H1 (cell line): Measurements from ENCODE around the gene HMGN3. TPM values are rescaled to one million over a fixed set of nuclear protein-coding genes. Genes with fewer than 3 reads are reported as not detected.

Source experiments
- CTCF ChIA-PET: fragments of 300-600 bp; sonication (Branson Sonifier 250); formaldehyde crosslinking; loops from one replicate; lab custom pipeline; 2021; ENCODE audit not compliant: partially characterized antibody; lab: Charles Lee
- POLR2A ChIA-PET: fragments of 300-600 bp; sonication (Branson Sonifier 250); formaldehyde crosslinking; loops from one replicate; lab custom pipeline; 2021; ENCODE audit warnings: inconsistent platforms; ENCODE audit not compliant: partially characterized antibody; lab: Charles Lee
- DNase-seq, 2 experiments: peaks; one replicate each; pipeline versions ENCODE4 v3.0.0 to v3.0.0-alpha.2; 2010 to 2022; ENCODE audit warnings: low spot score in 2 of 2, low read depth in 1 of 2, mixed read lengths in 1 of 2
- FAIRE-seq: peaks from 2 replicates; lab custom pipeline; 2011; peaks lifted over from hg19 to GRCh38; lab: Jason Lieb, UNC
- H2AFZ ChIP-seq: 2 replicates; pipeline ENCODE4 v1.8.1; 2012; ENCODE audit warnings: low read length, inconsistent platforms
- H2AK5ac ChIP-seq: 2 replicates; pipeline ENCODE4 v1.6.1; 2013; ENCODE audit warnings: low read depth, low read length
- H2BK120ac ChIP-seq: replicated peaks from 2 replicates; pipeline ENCODE3; 2013; ENCODE audit warnings: low read depth, low read length, inconsistent platforms
- H2BK12ac ChIP-seq: 2 replicates; pipeline ENCODE4 v1.6.1; 2013; ENCODE audit warnings: low read depth, low read length
- H2BK15ac ChIP-seq: 2 replicates; pipeline ENCODE4 v1.6.1; 2013; ENCODE audit warnings: low read length
- H2BK20ac ChIP-seq: 2 replicates; pipeline ENCODE4 v1.6.1; 2013; ENCODE audit warnings: low read length
- H2BK5ac ChIP-seq: 2 replicates; pipeline ENCODE4 v1.6.1; 2013; ENCODE audit warnings: low read depth, low read length
- H3K14ac ChIP-seq: 2 replicates; pipeline ENCODE4 v1.6.1; 2013; ENCODE audit warnings: inconsistent platforms; ENCODE audit not compliant: insufficient read length
- H3K18ac ChIP-seq: 2 replicates; pipeline ENCODE4 v1.6.1; 2013; ENCODE audit warnings: low read length; ENCODE audit errors: extremely low read depth
- H3K23ac ChIP-seq: 2 replicates; pipeline ENCODE4 v1.6.1; 2013; ENCODE audit warnings: inconsistent platforms; ENCODE audit not compliant: insufficient read length
- H3K23me2 ChIP-seq: 2 replicates; pipeline ENCODE4 v1.6.1; 2013; ENCODE audit warnings: low read depth, low read length
- H3K27ac ChIP-seq: 2 replicates; pipeline ENCODE4 v1.6.1; 2011; ENCODE audit warnings: low read depth, low read length, inconsistent platforms
- H3K27me3 ChIP-seq, 4 experiments: replicated peaks in 1 of 4; 1 replicate in 1 of 4; 2 replicates in 3 of 4; pipeline versions ENCODE4 v1.6.1 to v1.8.1; 2011 to 2013; ENCODE audit warnings: low read length in 3 of 4, mild to moderate bottlenecking in 3 of 4, inconsistent platforms in 2 of 4, mixed read lengths in 2 of 4, moderate library complexity in 1 of 4; ENCODE audit not compliant: control insufficient read depth in 3 of 4, insufficient read depth in 3 of 4; ENCODE audit errors: extremely low read depth in 1 of 4
- H3K36me3 ChIP-seq, 4 experiments: 2 replicates each; pipeline versions ENCODE4 v1.6.1 to v1.8.1; 2011 to 2013; ENCODE audit warnings: mild to moderate bottlenecking in 4 of 4, low read length in 3 of 4, moderate library complexity in 2 of 4, control low read depth in 1 of 4, inconsistent platforms in 1 of 4; ENCODE audit not compliant: insufficient read depth in 4 of 4, control insufficient read depth in 2 of 4
- H3K4ac ChIP-seq: replicated peaks from 2 replicates; pipeline ENCODE3; 2013; ENCODE audit warnings: low read length, low read depth, mixed read lengths, inconsistent platforms; ENCODE audit not compliant: insufficient read length
- H3K4me1 ChIP-seq, 4 experiments: replicated peaks in 1 of 4; 1 replicate in 1 of 4; 2 replicates in 3 of 4; pipeline versions ENCODE4 v1.6.1 to v1.8.1; 2011 to 2013; ENCODE audit warnings: low read length in 3 of 4, inconsistent platforms in 2 of 4, mixed read lengths in 1 of 4; ENCODE audit not compliant: insufficient read depth in 4 of 4, control insufficient read depth in 3 of 4
- H3K4me2 ChIP-seq, 2 experiments: 2 replicates each; pipeline versions ENCODE4 v1.6.1 to v1.8.1; 2011 to 2013; ENCODE audit warnings: low read depth in 2 of 2, low read length in 2 of 2, control low read depth in 1 of 2, inconsistent platforms in 1 of 2, mild to moderate bottlenecking in 1 of 2; ENCODE audit not compliant: insufficient read depth in 1 of 2
- H3K4me3 ChIP-seq, 4 experiments: fragments of 200-600, 300-600 bp in 1 of 4; sonication (generic), shearing (Covaris generic), sonication (Bioruptor Twin) in 1 of 4; 2 replicates each; pipeline versions ENCODE4 v1.5.1 to v1.8.1; 2011 to 2016; ENCODE audit warnings: low read length in 4 of 4, low read depth in 3 of 4, control low read depth in 2 of 4, inconsistent platforms in 2 of 4, mild to moderate bottlenecking in 2 of 4, mixed read lengths in 1 of 4, moderate library complexity in 1 of 4; ENCODE audit not compliant: insufficient read depth in 2 of 4; ENCODE audit errors: extremely low read depth in 1 of 4
- H3K56ac ChIP-seq: replicated peaks from 2 replicates; pipeline ENCODE3; 2013; ENCODE audit warnings: low read depth, mild to moderate bottlenecking, mixed read lengths, low read length, inconsistent platforms; ENCODE audit not compliant: insufficient read length
- H3K79me1 ChIP-seq: 2 replicates; pipeline ENCODE4 v1.6.1; 2013; ENCODE audit warnings: low read depth, low read length, control low read depth
- H3K79me2 ChIP-seq, 2 experiments: 2 replicates each; pipeline versions ENCODE4 v1.6.1 to v1.8.1; 2012 to 2013; ENCODE audit warnings: low read length in 2 of 2, mild to moderate bottlenecking in 2 of 2, inconsistent platforms in 1 of 2; ENCODE audit not compliant: insufficient read depth in 2 of 2, control insufficient read depth in 1 of 2
- H3K9ac ChIP-seq, 4 experiments: replicated peaks in 1 of 4; 1 replicate in 1 of 4; 2 replicates in 3 of 4; pipeline versions ENCODE4 v1.6.1 to v1.8.1; 2011 to 2013; ENCODE audit warnings: low read depth in 3 of 4, low read length in 3 of 4, control low read depth in 2 of 4, mild to moderate bottlenecking in 2 of 4, moderate library complexity in 2 of 4, inconsistent platforms in 1 of 4; ENCODE audit errors: extremely low read depth in 1 of 4
- H3K9me3 ChIP-seq, 2 experiments: 2 replicates each; pipeline versions ENCODE4 v1.6.1 to v1.8.1; 2012 to 2013; ENCODE audit warnings: mild to moderate bottlenecking in 2 of 2, moderate library complexity in 2 of 2, control low read depth in 1 of 2, inconsistent platforms in 1 of 2, low read depth in 1 of 2, low read length in 1 of 2, mixed read lengths in 1 of 2; ENCODE audit not compliant: insufficient read depth in 2 of 2
- H4K20me1 ChIP-seq, 2 experiments: replicated peaks in 1 of 2; 2 replicates each; pipeline versions ENCODE3 to v1.8.1; 2011 to 2013; ENCODE audit warnings: inconsistent platforms in 2 of 2, low read length in 2 of 2, mild to moderate bottlenecking in 1 of 2; ENCODE audit not compliant: insufficient read depth in 2 of 2, control insufficient read depth in 1 of 2
- H4K5ac ChIP-seq: 2 replicates; pipeline ENCODE4 v1.6.1; 2013; ENCODE audit warnings: low read length, low read depth, mixed read lengths, inconsistent platforms; ENCODE audit not compliant: insufficient read length
- H4K8ac ChIP-seq: 2 replicates; pipeline ENCODE4 v1.8.0; 2013; ENCODE audit warnings: mild to moderate bottlenecking, moderate library complexity, low read length, inconsistent platforms; ENCODE audit not compliant: insufficient read depth; ENCODE audit errors: extremely low read depth
- H4K91ac ChIP-seq: replicated peaks from 2 replicates; pipeline ENCODE3; 2013; ENCODE audit warnings: low read length, mixed read lengths, inconsistent platforms; ENCODE audit not compliant: insufficient read length
- SUZ12 ChIP-seq: fragments of 200-600 bp; sonication (generic); IDR thresholded peaks from 2 replicates; pipeline ENCODE4 v1.6.1; 2012; ENCODE audit warnings: mild to moderate bottlenecking, inconsistent platforms, low read length, moderate library complexity, mixed read lengths
- WGBS, 2 experiments: shearing (Covaris generic) in 1 of 2; methylation state at CpG; one replicate each; pipeline versions ENCODE4 v1.1.6 to v1.1.7; 2013 to 2015; ENCODE audit warnings: low lambda C conversion rate in 2 of 2, mixed read lengths in 2 of 2, inconsistent platforms in 1 of 2, low coverage in 1 of 2, missing lambda C conversion rate in 1 of 2; ENCODE audit not compliant: insufficient replicate concordance in 2 of 2, insufficient coverage in 1 of 2, insufficient read length in 1 of 2; ENCODE audit errors: extremely low coverage in 1 of 2, missing lambda C conversion rate in 1 of 2; 5-methylcytosine and 5-hydroxymethylcytosine counted together
- polyA plus RNA-seq, 7 experiments: library from polyadenylated mRNA; depleted of rRNA in 3 of 7; stranded (reverse) in 5 of 7; unstranded in 2 of 7; fragments of >200 nt in 5 of 7; fragments of 200-250 nt in 2 of 7; gene quantifications; 1 replicate in 5 of 7; 2 replicates in 1 of 7; 4 replicates in 1 of 7; pipeline versions ENCODE4 v1.2.1 to v1.2.3, GENCODE V29; 2011 to 2013; ENCODE audit warnings: missing spikeins in 2 of 7, mixed read lengths in 2 of 7
- total RNA-seq: library from RNA; stranded (reverse); fragmentation: NEBNext Ultra II Directional; extraction: Animal tissue kit (Norgen Biotek cat#: 25700); gene quantifications from 2 replicates; pipeline ENCODE4 v1.2.1, GENCODE V29; 2021

HMGN3 gene
- total and polyA plus RNA-seq, 2 of the 8 experiments (the other 6 are each of a cell fraction or from before 2014, with no cell fraction given), result 84.4 to 167 TPM

- Histone ChIP-seq H3K14ac (no peak overlapping the region), H3K56ac (no peak overlapping the region), H3K9ac (no peak overlapping the region), H2BK5ac (no peak overlapping the region), H2BK120ac (no peak overlapping the region), H3K27ac (no peak overlapping the region), H3K9me3 (no peaks in the 10 kb centered on the region), H3K79me2 (peaks cover 4 to 99% of the 10 kb centered on the region in 2 experiments; a peak in 3 of 4 replicates), H3K23ac (no peak overlapping the region), H3K79me1 (no peaks in the 10 kb centered on the region; the same call in 1 of the 2 replicates), H4K91ac (no peak overlapping the region), H3K18ac (no peak overlapping the region), H2BK15ac (no peak overlapping the region), H3K27me3 (no peaks in the 10 kb centered on the region), H3K23me2 (no peaks in the 10 kb centered on the region), H3K4ac (no peak overlapping the region), H2AFZ (no peak overlapping the region), H4K20me1 (peaks cover 2 to 3% of the 10 kb centered on the region in 2 experiments), H2BK20ac (no peak overlapping the region), H2AK5ac (no peak overlapping the region), H3K4me1 (no peaks in the 10 kb centered on the region), H4K5ac (no peak overlapping the region), H4K8ac (no peak overlapping the region), H3K4me2 (no peak overlapping the region), H3K36me3 (peaks cover 0 to 4% (median 1%) of the 10 kb centered on the region in 4 experiments; a peak in 1 of 8 replicates), H3K4me3 (no peak overlapping the region), H2BK12ac (no peak overlapping the region)
- ChIA-PET POLR2A (no interaction called here), CTCF (interaction anchor here (1.0 kb wide), 1 partner anchor 487 kb away, joined by 4 read pairs; no protein-coding TSS in a partner anchor)
- TF ChIP-seq SUZ12, result no peak
- DNase-seq (no peak), FAIRE-seq (no peak)
- 89% methylated on average over 3 of the region's 3 CpGs; no CpG with 5 or more reads in 1 of the 2 experiments for WGBS, 2 experiments
Measured at GRCh38 chr6:79226660-79227059, 7.8 kb downstream of the HMGN3 start.
